IPS-11a (cell line): Measurements from ENCODE around the gene ATF6.
"Not testable (repeated sequence)": the region's sequence is repeated elsewhere in the genome, so short reads cannot be mapped to it uniquely, and the experiment has no call there.

Experiments
- H3K4me3 ChIP-seq: one replicate; pipeline ENCODE4 v1.5.1; 2013; ENCODE audit warnings: low read depth, low read length, control low read depth

Gene ATF6

DNA sequence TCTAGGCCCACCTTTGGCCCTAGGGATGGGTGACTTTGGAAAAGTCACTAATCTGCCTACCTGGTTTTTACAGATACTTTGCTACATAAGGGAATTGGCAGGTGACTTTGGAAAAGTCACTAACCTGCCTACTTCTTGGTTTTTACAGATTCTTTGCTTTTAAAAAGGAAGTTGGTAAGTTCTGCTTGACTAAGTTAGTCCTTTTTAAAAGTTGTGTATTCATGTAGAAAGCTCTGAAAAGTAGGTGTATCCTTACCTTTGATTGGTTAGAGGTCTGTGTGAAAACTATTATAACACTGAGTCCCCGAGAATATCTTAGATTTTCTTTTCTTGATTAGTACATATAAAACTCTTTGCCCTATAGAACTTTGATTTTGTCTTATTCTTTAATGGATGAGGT is 12.4 kb downstream of the ATF6 start:
- no peak overlapping the region for H3K4me3 ChIP-seq

DNA sequence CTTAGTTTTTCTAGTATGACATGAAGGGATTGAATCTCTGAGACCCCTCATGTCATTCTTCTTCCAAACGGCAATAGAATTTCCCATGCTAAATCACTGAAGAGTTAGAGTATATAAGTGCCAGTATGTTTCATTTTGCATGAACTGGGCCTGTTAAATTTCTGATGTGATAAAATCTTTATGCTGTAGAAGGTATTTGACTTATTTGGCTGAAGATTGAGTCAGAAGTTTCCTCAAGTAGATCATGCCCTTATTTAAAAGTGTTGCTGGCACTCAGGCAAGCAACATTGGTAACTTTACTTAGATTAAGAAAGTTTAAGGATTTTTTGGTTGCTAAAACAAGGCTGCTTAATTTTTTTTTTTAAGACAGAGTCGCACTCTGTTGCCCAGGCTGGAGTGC is 13.3 kb downstream of the ATF6 start:
- H3K4me3 ChIP-seq = no peak overlapping the region

DNA sequence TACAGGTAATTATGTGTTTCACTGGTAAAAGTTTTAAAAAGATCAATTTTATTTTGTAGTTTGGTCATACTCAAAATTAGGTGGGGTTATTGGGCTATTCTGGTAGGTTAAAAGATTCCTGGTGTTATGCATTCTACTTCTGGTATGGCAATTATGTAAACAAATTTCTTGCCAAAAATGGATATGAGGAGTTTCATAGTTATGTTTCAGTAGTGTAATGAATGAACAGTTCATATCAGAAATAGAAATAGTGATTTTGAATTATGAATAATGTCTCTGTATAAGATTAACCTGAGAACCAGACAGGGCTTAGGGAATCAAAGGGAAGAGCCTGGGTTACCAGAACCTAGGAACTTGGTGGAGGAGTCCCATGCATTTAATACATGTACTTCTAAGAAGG is 15.9 kb downstream of the ATF6 start:
- no peak overlapping the region for H3K4me3 ChIP-seq

DNA sequence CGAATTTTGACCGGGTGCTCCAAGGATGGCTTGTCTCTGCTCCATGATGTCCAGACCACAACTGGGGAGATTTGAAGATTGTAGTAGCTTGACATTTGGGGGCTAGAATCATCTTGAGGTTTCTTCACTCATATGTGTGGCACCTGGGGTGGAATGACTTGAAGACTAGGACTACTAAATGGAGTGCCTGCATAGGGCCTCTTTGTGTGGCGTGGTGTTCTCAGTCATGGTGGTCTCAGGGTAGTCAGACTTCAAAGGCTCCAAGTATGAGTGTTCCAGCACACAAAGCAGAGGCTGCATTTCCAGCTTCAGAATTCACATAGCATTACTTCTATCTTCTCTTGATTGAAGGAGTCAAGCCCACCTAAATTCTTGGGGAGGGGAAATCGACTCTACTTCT is 16.8 kb downstream of the ATF6 start:
- no peak overlapping the region for H3K4me3 ChIP-seq

DNA sequence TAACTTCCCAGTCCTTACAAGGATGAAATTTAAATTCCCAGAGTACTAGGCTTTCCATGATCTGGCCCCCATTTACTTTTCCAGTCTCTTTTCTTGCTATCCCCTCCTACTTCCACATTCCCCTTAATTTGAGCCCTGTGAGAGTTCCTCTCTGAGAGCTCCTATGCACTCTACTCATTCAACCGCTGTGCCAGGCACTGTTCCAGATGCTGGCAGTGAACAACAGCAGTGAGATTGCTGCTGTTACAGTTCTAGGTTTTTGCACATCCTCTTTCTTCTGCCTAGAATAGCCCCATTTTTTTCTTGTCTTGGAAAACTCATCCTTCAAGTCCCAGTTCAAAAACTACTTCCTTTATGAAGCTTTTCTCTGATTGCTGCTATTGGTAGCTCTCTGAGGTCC is 18.8 kb downstream of the ATF6 start:
- H3K4me3 ChIP-seq = no peak overlapping the region

DNA sequence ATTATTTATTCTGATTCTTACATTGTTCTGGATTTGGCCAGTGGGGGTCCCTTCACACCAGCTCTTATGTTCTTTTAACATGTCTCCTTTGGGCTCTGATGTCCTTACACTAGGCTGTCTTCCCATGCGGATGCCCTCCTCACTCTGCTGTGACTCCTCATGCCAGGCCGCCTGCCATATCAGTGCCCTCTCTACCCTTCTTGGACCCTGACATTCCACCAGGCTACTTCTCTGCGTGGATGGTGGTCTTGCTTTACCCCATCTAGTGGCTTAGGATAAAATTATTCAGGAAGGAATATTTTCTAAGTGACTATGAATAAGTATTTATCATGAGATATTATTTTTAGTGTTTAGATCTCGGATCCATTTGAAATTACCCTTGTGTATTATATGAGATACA is 21.2 kb downstream of the ATF6 start:
- no peak overlapping the region for H3K4me3 ChIP-seq

DNA sequence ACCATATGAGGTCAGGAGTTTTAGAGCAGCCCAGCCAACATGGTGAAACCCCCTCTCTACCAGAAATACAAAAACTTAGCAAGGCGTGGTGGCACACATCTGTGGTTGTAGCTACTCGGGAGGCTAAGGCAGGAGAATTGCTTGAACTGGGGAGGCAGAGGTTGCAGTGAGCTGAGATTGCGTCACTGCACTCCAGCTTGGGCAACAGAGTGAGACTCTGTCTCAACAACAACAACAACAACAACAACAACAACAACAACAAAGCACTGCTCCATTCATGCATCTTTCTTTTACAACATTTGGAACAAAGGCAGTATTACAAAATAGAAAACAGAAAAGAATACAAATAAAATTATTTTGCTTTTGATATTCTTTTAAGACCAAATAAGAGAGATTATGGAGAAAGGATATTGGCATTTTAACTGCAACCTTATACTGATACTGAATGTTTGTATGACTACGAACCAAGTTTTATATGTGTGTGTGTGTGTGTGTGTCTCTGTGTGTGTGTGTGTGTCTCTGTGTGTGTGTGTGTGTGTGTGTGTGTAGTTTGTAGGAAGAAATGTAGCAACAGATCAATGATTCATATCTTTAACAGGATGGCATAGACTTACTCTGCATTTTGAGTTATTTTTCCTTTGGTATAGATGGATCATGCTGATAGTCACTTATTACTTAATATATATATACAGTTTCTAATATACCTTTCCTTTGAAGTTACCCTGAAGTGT is 24.6 kb downstream of the ATF6 start:
- H3K4me3 ChIP-seq = no peak overlapping the region

DNA sequence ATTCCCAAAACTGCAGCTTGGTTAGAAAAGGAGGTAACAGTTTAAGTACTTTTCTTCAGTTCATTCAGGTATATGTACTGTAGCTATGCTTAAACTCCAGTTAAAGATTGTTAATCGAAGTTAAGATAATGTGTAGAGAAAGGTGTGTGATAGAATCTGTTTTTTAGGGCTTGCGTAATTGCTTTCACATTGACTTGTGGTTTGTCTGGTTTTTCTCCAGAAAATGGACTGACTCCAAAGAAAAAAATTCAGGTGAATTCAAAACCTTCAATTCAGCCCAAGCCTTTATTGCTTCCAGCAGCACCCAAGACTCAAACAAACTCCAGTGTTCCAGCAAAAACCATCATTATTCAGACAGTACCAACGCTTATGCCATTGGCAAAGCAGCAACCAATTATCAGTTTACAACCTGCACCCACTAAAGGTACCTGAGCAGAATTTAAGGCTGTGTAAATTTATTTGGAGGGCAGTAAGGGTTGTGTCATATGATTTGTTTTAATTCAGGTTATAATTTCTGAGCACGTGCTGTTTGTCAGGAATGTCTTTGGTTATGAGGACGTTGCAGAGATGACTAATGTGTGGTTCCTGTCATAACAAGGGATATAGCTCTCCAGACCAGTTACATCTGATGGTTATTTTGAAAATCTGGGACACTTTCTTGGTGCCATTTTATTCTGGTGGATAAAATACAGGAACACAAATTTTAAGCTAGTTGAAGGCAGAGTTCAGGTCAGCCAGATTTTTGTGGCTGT is 26.0 kb downstream of the ATF6 start:
- H3K4me3 ChIP-seq = no peak overlapping the region

DNA sequence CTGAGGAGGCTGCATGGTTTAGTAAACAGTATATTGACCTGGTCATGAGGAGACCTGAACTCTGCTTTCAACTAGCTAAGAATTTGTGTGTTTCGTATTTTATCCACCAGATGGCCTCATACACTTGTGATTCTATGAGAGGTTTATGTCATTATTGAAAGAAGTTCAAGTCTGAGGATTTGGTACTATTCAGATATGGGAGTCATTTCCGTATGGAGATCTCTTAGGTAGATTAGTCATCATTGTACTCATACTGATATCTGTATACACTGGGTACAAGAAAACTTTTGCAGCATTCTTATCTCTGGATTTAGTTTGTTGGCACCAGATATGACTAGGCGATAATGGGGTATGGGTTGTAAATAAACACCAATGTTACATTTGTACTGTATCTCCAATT is 26.6 kb downstream of the ATF6 start:
- H3K4me3 ChIP-seq = no peak overlapping the region

DNA sequence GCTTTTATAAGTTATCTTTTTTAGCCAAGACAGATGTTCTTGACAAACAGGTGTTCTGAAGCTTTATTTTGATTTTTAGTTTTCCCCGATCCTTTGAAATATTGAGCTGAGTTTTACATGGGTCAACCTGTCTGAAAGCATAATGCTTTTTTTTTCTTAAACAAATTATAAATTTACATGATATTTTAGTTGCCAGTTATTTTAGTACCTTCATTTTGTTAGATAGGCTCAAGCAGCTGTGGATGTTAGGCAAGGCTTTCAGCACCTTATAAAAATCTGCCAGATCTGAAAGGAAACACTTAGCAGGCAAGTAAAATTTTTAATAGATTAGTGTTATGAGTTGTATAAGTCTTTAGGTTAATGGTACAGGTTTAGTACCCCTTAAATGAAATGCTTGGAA is 33.7 kb downstream of the ATF6 start:
- no peak overlapping the region for H3K4me3 ChIP-seq

DNA sequence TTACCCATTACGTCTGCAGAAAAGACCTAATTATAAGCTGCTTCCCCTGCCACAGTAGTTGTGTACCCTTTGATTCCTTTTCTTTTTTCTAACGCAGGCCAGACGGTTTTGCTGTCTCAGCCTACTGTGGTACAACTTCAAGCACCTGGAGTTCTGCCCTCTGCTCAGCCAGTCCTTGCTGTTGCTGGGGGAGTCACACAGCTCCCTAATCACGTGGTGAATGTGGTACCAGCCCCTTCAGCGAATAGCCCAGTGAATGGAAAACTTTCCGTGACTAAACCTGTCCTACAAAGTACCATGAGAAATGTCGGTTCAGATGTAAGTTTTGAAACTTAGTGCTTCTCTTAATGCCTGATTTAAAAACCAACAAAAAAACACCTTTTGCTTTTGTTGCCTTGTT is 35.8 kb downstream of the ATF6 start:
- H3K4me3 ChIP-seq = no peak overlapping the region

DNA sequence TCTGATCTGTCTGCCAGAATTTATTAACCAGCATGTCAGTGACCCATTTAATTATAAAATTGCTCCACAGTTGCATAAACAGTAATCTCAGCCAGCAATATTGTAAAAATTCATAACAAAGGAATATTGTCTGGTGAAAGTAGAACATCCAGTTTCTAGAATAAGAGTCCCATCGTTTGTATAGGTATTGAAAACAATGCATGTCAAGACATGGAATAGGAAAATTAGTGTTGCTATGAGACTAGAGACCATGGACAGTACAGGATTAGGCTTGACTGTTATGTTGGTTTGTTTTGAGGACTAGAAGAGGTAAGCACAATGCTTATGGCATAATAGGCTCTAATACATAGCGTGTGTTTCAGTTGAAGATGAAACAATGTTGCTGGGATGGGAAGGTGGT is 37.1 kb downstream of the ATF6 start:
- H3K4me3 ChIP-seq = no peak overlapping the region

DNA sequence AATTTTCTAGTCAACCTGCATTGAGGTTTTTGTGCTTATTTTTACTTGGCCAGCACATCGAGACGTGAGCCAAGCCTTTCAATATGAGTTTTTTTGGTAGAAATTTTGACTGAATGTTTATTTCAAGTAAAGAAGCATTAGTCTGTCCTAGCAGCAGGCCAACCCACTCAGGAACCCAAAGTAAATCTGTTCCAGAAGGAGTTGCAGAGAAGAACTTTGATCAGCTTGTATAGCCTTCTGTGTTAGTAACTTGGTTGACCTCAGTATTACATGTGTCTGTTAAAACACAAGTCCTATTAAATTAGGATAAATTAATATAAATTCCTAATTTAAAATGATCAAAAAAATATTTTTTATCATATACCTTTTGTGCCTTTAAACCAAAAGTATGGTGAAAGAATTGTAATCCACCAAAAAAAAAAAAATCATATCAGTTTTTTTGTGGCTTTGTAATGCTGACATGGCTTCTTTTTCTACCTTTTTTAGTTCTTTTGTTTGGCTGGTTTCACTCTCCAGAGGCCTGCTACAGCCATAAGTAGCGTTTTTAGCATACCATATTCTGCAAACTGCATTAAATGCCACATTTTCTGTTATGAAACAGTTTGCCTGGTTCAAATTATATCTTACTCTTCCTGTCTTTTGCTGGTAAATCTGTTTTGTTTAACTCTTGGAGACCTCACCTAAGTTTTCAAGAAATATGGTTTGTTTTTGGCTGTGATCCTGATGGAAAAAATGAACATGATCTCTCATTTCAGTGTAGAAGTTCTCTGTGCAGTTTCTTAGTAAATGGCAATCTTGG is 39.5 kb downstream of the ATF6 start:
- no peak overlapping the region for H3K4me3 ChIP-seq

DNA sequence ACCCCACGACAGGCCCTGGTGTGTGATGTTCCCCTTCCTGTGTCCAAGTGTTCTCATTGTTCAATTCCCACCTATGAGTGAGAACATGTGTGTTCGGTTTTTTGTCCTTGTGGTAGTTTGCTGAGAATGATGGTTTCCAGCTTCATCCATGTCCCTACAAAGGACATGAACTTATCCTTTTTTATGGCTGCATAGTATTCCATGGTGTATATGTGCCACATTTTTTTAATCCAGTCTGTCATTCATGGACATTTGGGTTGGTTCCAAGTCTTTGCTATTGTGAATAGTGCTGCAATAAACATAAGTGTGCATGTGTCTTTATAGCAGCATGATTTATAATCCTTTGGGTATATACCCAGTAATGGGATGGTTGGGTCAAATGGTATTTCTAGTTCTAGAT is 43.1 kb downstream of the ATF6 start:
- H3K4me3 ChIP-seq = not testable (repeated sequence)

DNA sequence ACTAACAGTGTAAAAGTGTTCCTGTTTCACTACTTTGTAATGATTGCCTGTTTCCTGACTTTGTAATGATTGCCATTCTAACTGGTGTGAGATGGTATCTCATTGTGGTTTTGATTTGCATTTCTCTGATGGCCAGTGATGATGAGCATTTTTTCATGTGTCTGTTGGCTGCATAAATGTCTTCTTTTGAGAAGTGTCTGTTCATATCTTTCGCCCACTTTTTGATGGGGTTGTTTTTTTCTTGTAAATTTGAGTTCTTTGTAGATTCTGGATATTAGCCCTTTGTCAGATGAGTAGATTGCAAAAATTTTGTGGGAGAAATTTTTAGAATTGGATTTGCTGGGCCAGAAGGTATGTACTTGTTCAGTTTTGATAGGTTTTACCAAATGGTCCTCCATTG is 43.5 kb downstream of the ATF6 start:
- H3K4me3 ChIP-seq = not testable (repeated sequence)

DNA sequence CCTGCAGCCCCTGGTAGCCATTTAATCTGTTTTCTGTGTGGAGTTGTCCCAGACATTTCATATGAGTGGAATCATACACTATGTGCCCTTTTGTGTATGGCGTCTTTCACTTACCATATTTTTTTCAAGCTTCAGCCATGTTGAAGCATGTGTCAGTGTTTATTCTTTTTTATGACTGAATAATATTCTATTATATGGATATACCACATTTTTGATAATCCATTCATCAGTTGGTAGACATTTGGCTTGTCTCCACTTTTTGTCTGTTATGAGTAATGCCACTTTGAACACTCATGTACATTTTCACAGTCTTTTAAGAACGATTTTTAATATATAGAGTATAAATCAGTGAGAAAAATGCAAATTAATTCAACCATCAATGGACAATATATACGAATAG is 44.7 kb downstream of the ATF6 start:
- H3K4me3 ChIP-seq = no peak overlapping the region

DNA sequence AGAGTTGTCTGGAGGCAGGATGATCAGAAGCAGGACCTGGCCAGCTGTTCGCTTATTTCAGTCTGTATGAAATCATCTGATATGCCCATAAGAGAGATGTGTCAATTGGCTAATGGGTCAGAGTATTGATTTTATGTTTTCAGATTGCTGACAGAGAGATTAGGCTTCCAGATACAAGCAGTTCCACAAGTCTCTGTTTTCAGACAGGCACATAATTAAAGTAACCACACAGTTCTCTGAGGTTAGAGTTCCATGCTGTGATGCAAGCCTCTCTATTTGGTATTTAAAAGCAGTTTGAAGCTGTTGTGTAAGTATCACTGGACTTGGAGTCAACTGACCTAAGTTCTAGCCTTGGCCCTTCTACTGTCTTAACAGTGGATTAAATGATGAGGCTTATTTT is 50.1 kb downstream of the ATF6 start:
- no peak overlapping the region for H3K4me3 ChIP-seq

DNA sequence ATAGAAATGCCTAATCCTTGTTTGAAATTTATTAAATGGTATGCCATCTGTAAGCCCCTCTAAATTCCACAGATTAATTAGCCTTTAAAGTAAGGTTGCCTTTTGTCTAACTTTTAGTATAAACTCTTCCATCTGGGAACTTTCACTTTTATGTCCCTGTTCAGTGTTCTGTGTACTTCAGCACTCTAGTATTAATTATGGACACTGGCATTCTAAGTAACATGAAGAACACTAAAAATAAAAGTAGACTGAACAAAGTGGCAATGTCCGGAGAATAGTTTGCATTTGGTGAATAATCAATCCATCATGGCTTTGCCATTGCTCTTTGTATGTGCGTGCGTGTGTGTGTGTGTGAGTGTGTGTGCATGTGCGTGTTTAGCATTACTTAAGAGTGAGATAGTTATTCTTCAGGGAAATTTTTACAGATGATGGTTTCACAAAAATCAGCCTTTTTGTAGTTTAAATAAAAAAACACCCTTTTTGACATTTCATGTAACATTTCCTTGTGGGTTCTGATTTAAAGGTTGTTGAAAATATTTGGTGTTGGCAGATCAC is 51.1 kb downstream of the ATF6 start:
- no peak overlapping the region for H3K4me3 ChIP-seq

DNA sequence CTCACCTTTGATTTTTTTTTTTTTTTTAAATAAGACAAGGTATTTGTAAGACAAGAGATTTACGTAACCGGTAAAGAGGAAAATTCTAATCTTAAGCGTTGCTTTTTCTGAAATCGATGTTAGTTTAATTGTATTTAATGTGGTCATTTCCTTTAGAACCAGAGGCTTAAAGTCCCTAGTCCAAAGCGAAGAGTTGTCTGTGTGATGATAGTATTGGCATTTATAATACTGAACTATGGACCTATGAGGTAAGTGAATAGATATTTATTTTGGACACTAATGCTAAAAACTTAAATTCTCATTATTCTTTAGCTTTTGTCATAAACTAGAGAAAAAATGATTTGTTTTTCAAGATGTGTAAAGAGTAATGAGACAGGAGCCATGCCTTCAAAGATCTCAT is 54.8 kb downstream of the ATF6 start:
- no peak overlapping the region for H3K4me3 ChIP-seq

DNA sequence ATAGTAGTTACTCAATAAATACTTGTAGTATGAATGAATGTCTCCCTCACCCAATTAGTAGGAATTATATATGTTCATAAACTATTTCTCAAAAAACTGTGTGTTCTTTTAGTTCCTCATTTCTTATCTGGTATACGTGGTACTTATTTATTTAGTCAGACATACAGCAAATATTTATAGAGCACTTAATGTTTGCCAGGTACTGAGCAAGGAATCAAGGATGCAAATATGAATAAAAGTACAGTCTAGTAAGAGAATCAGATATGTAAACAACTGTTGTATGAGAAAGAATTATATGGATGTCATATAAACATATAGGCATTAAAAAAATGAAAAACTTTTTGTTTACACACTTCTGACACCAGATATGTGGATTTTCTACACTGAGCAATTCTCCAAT is 58.5 kb downstream of the ATF6 start:
- H3K4me3 ChIP-seq = no peak overlapping the region

DNA sequence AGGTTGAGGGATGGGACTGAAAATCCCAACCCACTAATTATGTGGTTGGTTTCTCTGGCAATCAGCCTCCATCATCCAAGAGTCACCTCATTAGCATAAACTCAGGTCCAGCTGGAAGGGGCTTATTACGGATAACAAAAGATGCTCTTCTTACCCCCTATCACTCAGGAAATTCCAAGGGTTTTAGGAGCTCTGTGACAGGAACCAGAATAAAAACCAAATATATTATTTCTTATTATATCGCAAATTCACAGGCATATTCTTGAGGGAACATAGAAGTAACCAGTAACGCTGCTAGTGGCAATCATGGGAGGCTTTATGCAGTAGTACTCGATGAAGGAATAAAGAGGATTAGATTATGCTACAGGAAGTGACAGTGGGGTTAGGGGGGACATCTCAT is 59.7 kb downstream of the ATF6 start:
- no peak overlapping the region for H3K4me3 ChIP-seq

DNA sequence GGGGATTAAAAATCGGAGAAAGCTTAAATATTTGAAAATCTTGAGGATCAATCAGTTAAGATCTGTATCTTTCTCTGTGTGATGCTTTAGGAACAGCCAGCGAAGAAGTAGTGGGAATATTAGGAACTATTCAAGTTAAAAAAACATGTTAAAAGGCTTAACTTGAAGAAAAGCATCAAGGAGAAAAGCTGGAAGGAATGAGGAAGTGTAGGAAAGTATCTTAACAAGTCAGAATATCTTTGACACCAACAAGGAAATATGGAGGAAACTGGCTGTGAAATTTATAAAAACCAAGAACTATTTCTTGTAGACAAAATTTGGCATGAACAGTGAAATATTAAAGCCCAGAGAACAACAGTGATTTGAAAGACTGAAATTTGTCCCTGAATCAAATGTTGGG is 60.4 kb downstream of the ATF6 start:
- H3K4me3 ChIP-seq = no peak overlapping the region
